NCI-H2171 (cell line): ENCODE data around the gene USP40.

Experiments used
- DNase-seq: peaks from one replicate; lab custom pipeline; 2025; lab: John Stamatoyannopoulos, UW

The USP40 gene

DNA sequence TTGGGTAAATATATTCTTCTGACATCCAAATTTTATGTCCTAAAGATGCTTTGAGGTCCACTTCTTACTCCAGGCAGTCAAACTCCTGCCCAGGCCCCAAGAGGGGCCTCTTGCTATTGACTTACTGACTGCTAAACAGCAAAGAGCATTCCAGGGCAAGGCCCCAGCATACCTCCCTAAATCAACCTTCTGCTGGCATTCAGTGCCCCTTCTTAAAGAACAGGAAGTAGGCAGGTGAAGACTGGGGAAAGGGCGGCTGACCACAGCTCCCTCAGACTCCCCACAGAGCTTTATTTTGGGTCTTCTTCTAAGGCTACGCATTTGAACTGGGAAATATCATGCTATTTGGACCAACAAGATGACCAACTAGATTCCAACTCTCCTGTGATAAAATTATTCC lies 68.9 kb downstream of the USP40 start:
- no peak for DNase-seq

DNA sequence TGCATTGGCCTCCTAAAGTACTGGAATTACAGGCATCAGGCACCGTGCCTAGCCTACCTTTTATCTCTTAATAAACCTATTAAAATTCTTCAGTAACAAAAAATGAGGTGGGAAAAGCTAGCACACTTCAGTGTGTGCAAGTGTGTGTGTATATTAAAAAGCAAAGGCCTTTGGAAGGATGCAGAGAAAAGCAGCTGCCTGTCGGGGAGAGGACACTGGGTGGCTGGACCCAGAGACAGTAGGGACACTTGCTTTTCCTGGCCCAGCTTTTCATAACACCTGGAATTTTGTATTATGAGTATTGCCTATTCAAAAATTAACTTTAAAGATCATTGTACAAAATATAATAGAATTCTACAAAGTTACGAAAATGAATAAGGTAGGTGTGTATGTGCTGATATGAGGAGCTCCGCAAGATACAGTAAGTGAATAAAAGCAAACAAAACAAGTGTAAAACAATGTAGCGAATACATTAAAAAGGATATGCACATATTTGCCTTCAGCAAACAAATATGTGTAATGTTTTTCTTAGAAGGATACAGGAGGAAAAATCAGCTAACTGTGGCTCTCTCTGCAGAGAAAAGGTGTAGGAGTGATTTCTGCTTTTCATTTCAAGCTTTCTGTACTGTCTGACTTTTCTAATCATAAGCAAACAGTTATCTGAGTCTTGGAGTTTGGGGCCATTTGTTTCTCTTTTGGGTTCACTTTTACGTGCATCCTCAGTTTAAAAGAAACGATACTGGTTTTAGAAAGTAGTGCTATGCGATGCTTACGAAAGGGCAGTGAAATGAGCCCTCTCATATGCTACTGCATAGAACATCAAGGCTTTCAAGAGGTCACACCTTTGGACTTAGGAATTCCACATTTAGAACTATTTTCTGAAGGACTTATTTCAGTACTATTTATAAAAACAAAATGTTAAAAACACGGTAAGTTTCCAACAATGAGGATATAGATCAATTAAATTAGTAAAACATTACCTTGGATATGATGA lies 70.8 kb downstream of the USP40 start:
- DNase-seq, result no peak

DNA sequence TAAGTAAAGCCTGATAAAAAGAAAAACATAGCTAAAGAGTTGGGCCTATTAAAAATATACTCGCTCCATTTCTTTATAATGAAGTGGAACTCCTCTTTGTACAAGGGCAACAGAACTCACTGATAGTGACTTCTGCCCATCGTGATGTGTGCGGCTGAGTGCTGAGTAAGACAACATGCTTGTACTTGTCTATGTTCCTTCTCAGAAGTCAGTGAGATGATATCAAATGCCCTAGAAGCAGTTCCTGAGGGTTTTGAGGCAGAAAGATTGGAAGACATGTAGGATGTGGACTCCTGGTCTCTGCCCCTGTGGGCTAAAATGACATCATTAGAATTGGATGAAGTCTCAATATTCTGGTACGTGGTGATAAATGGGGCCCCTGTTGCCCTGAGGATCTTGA lies 73.8 kb downstream of the USP40 start:
- no peak for DNase-seq

DNA sequence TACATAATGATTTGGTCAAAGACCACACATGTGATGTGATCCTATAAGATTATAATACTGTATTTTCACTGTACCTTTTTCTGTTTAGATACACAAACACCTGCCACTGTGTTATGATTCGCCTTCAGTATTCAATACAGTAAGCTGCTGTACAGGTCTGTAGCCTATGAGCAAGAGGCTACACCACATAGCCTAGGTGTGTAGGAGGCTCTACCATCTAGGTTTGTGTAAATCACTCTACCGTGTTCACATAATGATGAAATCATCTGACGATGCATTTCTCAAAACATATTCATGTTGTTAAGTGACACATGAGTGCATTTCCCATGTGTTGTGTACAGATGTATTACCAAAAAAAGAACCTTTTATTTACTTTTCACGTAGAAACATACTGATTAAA lies 74.5 kb downstream of the USP40 start:
- DNase-seq, result no peak

DNA sequence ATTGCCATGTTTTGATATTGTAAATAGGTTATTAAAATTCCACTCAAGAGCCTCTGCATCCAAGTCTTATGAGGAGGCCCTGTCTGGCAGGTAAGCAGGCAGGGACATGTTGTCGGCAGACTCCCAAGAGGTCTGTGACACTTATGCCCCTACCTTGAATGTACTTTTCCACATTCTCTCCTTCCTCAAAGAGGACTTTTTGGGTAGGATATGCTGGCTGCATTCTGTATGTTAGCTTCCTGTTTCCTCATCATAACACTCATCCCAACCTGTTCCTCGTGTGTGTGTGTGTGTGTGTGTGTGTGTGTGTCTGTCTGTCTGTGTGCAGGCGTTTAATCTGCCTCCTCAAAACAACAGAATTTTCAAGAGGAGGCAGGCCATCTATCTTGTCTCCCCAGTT lies 75.3 kb downstream of the USP40 start:
- DNase-seq, result no peak

DNA sequence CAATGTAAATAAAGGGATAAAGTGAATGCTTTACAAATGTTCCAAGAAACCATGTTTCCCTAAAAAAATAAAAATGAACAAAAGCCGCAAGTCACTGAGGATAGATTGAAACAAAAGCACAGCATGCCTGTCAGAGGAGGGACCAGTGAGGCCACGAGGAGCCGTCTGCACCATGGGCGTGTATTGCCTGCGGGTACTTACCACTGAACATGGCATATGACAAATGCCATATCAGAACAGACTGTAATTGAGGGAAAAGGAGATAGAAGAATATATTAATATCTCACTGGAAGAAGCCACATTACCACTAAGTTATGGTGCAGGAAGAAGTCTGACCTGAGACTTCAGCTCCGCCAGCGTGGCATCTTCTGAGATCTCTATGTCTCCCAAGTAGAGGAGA lies 75.8 kb downstream of the USP40 start:
- no peak for DNase-seq

DNA sequence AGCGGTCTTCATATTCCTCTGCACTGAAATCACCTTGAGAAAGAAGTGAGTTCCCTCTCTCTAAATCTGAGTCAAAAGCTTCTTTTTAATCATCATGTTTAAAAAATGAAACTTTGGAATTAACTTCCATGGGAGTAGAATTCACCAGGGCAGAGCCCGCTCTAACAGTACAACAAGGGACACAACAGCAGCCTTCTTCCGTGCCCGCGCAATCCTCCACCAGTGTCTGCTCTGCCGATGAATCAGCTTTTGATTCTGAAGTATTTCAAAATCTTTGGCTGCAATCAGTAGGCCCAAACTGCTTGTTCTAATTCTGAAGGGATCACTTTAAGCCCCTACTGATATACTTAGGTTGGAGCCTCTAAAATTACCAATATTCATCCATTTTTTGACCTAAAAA lies 76.9 kb downstream of the USP40 start:
- DNase-seq, result no peak

DNA sequence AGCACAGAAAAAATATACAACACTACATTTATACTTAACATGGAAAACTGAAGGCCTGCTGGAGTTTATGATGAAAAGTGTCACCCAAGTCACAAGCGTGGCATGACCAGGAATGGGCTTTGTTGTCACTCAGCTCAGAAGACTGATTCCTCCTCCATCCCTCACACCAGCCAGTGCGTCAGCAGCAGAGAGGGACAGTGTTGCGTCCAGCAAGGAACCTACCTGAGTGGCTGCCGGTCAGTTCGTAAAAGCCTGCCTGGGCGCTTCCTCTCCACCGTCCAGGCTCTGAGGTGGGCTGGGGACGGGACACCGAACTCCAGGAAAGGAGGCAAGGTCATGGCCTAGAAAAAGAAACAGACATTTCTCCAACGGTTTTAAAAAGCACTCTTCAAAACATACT lies 77.4 kb downstream of the USP40 start:
- no peak for DNase-seq

DNA sequence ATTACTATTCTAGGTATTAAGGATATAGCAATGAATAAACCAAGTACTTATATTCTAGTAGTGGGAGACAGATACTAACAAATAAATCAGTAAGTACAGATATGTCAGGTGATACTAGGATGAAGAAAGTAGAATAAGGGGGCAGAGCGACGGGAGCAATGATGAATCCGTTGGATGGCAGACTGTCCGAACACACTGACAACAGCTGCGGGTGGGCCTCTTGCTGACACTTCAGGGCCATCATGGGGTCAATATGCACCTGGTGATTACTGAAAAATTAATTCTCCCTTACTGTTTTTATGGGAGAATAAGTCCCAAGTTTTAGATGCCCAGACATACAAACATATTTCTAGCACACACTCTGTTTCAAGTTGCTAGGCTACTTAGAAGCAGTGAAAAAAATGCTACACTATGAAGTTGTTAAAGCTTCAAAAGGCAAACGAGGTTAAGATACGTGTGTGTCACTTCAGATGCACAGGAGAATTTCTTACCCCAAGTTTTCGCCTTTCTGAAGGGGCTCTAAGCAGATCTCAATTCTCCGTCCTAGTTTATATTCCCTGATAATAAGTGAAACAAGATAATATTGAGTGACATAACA lies 78.7 kb downstream of the USP40 start:
- DNase-seq, result no peak

DNA sequence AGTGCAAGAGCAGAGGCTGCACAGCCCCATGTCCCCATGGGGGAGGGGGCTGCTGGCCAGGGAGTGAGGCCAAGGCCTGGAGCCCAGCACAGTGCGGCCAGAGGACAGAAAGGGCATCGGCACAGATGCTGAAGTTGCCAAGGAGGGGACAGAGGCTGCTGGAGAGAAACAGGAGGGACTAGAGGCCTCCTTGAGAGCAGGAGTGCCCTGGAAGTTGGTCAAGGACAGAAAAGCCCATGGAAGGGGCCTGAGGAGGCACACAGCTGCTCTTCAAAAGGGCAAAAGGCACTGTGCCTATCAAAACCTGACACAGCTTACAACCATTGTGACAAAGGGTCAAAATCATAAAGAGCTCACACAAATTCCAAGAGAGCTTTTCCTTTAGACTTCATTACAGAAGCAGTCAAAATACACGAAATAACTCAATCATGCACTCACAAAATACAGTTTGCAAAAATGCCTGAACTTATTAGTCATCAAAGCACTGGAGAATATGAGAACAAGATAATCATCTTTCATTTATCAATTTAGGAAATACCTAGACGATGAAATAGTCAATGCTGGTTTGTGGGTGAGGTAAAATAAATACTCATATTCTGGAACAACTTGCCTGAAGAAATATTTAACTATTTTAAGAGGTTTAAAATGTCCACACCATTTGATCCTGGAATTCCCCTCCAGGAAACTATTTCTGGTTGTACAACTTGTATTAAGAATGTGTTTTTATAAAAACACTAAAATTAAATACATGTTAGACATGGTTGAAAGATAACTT lies 79.6 kb downstream of the USP40 start:
- DNase-seq, result no peak

DNA sequence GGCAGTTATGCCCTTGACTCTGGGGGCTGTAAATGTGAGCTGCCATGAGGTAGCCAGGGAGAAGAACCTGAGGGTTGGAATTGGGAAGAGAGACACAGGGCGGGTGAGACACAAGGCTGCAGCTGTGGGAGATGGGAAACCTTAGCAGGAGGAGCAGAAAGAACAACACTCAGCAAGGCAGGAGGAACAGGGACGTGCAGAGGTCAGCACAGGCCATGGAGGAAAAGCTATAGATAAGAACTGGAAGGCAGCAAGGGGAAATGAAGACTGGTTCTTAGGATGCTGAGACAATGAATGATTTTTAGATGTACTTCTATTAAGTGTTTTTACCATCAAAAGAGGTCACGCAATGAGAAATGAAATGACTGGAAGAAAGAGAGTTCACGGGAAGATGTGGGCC lies 80.2 kb downstream of the USP40 start:
- DNase-seq, result no peak

DNA sequence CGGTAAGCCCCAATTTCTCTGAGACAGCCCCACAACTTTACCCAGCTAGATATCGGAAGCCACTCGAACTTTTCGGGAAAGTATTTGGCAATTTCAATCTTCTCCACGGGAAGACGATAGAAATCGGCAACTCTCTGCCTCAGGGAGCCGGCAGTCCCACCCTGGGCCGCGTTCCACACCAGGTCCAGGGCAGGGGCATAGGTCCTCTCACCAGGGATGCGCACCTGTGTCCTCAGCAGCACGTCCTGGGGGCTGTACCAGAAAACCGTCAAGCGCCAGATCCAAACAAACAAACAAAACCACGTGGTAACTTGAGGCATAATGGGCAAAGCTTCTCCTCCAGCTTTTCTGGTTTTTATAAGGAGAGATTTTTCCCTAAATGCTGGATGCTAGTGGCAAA lies 80.9 kb downstream of the USP40 start:
- no peak for DNase-seq

DNA sequence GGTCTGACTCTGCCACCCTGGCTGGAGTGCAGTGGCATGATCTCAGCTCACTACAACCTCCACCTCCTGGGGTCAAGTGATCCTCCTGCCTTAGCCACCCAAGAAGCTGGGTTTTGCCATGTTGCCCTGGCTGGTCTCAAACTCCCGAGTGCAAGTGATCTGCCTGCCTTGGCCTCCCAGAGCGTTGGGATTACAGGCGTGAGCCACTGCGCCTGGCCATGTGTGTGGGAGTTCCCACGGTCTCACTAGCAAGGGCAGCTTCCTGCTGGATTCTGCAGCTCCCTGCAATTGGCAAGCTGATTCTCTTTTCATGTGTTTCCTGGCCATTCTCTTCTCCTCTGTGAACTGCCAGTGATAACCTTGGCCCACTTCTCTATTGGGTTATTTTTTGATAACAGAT lies 84.0 kb downstream of the USP40 start:
- DNase-seq, result no peak

DNA sequence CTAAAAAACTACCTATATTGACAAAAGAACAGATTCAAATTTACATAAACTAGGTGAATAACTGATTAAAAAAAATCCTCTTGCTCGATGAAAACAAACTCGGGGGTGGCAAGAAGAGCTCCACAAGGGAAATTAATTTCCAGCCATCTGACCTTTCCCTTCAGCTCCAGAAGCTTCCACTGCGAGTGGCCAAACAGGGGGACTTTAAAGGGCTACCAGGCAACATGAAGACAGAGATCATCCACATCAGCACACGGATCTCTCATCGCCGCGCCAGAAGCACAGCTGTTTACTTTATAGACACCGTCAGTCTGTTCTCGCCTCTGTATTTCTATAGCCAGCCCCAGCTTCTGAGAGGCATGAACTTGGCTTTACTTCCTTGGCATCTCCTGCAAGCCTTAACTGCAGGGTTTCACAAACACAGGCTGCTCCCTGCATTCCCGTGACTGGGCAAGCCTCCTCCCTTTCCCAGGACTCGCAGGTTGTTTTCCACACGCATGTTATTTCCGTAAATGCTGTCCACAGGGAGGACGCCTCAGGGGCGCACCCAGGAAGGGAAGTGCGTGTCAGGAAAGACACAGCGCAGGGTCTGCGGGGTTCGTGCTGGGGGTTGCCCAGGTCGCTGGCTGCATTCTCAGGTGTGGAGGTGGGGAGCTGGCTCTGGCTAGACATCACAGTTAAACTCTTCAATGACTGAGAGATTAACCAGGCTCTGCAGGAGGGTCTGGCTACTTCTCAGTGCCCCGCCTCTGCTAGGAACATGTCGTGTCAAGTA lies 85.0 kb downstream of the USP40 start:
- DNase-seq, result no peak

DNA sequence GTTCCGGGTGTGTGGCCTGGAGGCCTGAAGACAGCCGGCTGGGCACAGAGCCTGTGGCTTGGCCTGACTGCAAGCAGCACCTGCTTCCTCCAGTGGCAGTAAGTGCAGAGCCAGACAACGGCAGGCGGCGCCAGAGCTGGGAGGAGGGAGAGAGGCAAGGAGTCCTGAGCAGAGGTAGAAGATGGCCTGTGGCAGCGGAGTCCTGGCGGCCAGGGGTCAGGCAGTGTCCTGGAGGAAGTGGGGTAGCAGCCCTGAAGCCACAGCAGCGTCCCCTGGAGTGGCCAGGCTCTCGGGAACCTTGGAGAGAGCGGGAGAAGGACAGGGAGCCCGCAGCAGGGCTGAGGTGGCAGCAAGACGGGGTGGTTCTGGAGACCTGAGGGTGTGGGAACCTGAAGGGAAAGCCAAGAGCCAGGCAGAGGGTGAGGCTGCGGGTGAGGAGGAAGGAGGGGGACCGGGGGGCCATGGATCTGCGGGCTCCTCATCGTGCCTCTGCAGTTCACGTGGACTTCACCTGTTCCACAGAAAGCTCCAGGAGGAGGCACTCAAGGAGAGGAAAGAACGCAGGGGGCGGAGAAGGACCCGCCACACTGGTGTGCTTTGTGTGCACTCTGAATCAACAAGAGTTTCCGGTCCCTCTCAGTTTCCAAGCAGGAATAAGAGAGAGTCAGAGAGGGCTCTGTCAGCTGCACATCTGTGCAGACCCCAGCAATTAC lies 85.9 kb downstream of the USP40 start:
- DNase-seq, result no peak

DNA sequence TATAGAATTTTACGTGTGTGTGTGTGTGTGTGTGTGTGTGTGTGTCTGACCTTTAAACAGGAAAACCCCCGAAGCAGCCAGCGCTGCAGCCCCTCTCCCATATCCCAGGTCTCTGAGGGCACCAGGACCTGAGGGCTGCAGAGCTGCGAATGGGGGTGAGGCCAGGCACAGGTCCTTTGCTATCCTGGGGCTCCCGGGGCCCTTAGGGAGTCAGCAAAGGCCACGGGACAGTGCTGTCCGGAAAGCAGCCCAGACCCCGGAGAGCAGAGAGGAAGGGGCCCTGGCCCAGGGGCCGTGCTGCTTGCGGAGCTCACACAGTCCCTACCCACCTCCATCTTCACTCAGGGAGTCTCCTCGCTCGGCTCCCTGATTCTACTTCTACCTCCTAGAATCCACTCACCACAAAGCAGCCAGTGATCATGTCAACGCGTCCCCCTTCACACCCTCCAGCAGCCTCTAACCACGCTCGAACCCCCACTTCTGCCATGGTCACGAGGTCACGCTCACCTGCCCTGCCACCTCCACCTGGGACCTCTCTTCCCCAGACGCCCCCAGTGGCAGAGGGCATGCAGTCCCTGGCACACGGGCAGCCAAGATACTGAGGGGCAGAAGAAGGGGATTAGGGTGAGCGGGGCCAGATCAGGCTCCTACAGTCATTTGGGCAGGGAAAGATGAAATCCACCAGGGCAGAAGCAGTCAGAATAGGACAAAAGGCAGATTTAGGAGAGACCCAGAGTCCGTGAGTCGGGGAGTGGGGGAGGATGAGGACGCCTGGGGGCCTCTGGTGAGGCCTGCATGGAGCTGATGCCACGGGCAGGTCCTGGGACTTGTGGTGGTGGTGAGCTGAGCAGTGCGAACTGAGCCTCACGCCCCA lies 86.7 kb downstream of the USP40 start:
- no peak for DNase-seq

DNA sequence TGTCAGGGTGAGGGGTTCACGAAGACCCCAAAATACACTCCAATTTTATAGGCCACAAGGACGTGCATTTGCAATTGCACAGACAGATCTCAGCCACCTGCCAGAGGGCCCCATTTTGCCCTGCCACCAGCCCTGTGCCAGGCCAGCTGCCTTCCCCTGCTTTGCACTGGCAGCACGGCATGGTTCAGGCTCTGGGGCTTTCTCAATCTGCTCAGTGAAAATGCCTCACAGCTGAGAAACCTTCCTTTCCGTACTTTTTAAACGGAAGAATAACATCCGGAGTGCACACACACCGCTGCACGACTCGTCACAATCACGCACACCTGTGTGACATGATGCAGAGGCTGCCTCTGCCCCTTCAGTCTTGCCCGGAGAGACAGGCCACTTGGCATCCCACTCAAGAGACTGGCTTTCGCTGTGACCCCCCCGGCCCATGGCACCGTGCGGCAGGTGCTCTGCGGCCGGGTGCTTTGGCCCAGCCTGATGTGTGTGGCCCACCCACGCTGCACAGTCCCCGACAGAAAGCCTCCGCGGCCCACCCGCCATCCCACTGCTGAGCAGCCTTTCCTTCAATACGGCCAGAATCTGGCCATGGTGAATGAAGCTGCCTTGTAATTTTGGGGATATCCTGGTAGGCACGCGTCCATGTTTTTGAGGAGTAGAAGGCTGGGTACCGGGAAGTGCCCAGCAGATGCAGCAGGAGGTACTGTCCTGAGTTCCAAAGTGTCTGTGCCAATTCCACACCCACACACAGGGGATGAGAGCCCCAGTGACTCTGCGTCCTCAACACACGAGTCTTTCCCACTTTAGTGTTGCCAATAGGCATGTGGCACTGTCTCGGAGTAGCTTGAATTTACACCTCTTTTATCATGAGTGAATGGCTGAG lies 88.8 kb downstream of the USP40 start:
- no peak for DNase-seq

DNA sequence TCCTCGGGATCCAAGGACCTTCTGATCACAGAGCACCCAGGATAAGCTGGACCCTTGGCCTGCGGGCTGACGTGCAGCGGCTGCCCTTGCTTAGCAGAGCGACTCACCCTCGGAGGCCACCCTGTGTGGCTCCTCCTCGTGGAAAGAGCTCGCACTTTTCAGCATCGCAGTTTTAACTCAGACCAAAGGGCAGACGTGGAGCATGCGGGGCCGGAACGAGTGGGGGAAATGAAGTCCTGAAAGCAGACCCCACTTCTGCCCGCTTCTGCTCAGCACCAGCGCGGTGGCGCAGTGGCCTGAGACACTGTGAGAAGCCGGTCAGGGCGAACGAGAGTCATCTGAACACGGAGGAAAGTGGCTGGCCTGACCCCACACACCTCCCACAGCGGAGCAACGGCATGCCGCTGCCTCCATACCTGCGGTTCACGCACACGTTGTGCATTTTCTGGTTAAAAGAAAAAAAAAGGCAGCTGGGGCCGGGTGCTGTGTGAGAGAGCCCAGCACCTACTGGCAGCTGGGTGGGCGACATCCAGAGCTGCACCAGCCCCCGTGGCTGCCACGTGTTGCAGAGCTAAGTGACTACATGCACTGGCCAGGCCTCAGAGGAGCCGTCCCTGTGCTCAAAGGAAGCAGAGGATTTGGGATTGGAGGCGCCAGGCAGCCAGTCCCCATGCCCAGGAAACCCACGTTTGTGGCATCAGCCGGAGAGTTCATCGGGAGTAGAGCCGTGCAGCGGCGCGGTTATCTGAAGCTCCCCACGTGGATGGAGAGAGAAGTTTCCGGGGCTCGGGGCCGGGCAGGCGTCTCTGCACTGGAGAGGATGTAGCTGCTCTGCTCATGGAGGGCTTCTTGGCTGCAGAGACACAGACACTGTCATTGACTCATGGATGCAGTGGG lies 89.7 kb downstream of the USP40 start:
- no peak for DNase-seq
